Caco-2 (cell line): ENCODE data around the gene TSHR. TPM values are rescaled to one million over a fixed set of nuclear protein-coding genes. Genes with fewer than 3 reads are reported as not detected.
"Not testable (repeated sequence)": the region's sequence is repeated elsewhere in the genome, so short reads cannot be mapped to it uniquely, and the experiment has no call there.

Experiments used
- BruUV-seq: library from RNA; stranded (reverse); fragments of 400-500 nt; replicated peaks from 2 replicates; lab custom pipeline; 2021; lab: Mats Ljungman, UMichigan
- CTCF ChIA-PET: fragments of 300-600 bp; sonication (Branson Sonifier 250); formaldehyde crosslinking; loops from one replicate; lab custom pipeline; 2022; ENCODE audit warnings: antibody characterized with exemption; lab: Charles Lee
- POLR2A ChIA-PET: fragments of 300-600 bp; sonication (Branson Sonifier 250); formaldehyde crosslinking; loops from one replicate; lab custom pipeline; 2022; ENCODE audit warnings: antibody characterized with exemption; lab: Charles Lee
- DNase-seq, 2 experiments: peaks; one replicate each; pipeline versions ENCODE4 v3.0.0 to v3.0.0-alpha.2; 2020 to 2022
- H3K27me3 ChIP-seq: replicated peaks from 2 replicates; pipeline ENCODE4 v1.6.0; 2011; ENCODE audit warnings: low read length; ENCODE audit not compliant: control insufficient read depth, insufficient read depth
- H3K36me3 ChIP-seq: 2 replicates; pipeline ENCODE4 v1.5.1; 2011; ENCODE audit warnings: low read length; ENCODE audit not compliant: control insufficient read depth, insufficient read depth
- H3K4me1 ChIP-seq: fragments of 250-450 bp; sonication (Bioruptor Pico); 2 replicates; pipeline ENCODE4 v1.5.1; 2020; ENCODE audit warnings: mild to moderate bottlenecking
- H3K4me3 ChIP-seq: 2 replicates; pipeline ENCODE4 v1.5.1; 2011; ENCODE audit warnings: low read depth, mild to moderate bottlenecking, control low read depth, low read length
- H3K9me3 ChIP-seq: fragments of 250-450 bp; sonication (Bioruptor Pico); 2 replicates; pipeline ENCODE4 v1.5.1; 2020; ENCODE audit warnings: mild to moderate bottlenecking, moderate library complexity
- H3K27ac Mint-ChIP-seq: one replicate; pipeline ENCODE4 v1.8.0; 2022; ENCODE audit warnings: mixed read lengths; ENCODE audit not compliant: unreplicated experiment
- H3K27me3 Mint-ChIP-seq: one replicate; pipeline ENCODE4 v1.8.0; 2022; ENCODE audit warnings: mixed read lengths; ENCODE audit not compliant: insufficient read depth, unreplicated experiment
- H3K36me3 Mint-ChIP-seq: one replicate; pipeline ENCODE4 v1.8.0; 2022; ENCODE audit warnings: mild to moderate bottlenecking, mixed read lengths; ENCODE audit not compliant: insufficient read depth, unreplicated experiment
- H3K4me1 Mint-ChIP-seq: one replicate; pipeline ENCODE4 v1.8.0; 2022; ENCODE audit warnings: low read depth, mixed read lengths; ENCODE audit not compliant: unreplicated experiment
- H3K4me3 Mint-ChIP-seq: one replicate; pipeline ENCODE4 v1.8.0; 2022; ENCODE audit warnings: mild to moderate bottlenecking, moderate library complexity, mixed read lengths; ENCODE audit not compliant: unreplicated experiment
- H3K9me3 Mint-ChIP-seq: one replicate; pipeline ENCODE4 v1.8.0; 2022; ENCODE audit warnings: mixed read lengths; ENCODE audit not compliant: unreplicated experiment
- intact Hi-C: fragments of 100-400 bp; cut with micrococcal nuclease; formaldehyde crosslinking; loops from one replicate; pipeline ENCODE4 v1.10.0; 2022; ENCODE audit not compliant: unreplicated experiment
- total RNA-seq: library from RNA; stranded (reverse); gene quantifications from 2 replicates; pipeline ENCODE4 v1.2.3, GENCODE V29; 2022
- TF ChIP-seq, protein P1 (sequence below), 2 experiments: fragments of 200-600 bp in 1 of 2; IDR thresholded peaks; 1 replicate in 1 of 2; 2 replicates in 1 of 2; pipeline versions ENCODE4 v1.5.1 to v1.8.0; 2011 to 2022; ENCODE audit warnings: antibody characterized with exemption in 1 of 2, control low read depth in 1 of 2, inconsistent platforms in 1 of 2, low read depth in 1 of 2, low read length in 1 of 2, mild to moderate bottlenecking in 1 of 2, moderate library complexity in 1 of 2; ENCODE audit not compliant: insufficient read depth in 1 of 2, severe bottlenecking in 1 of 2, unreplicated experiment in 1 of 2

The TSHR gene
- total RNA-seq, 1 experiment from 2014 or later, result not detected

GRCh38 chr14:80948291-80948690, 7.1 kb upstream of the TSHR start:
- DNase-seq, result no peak
- H3K9me3 Mint-ChIP-seq, result no peaks in the 10 kb centered on the region
- no peak overlapping the region for H3K27ac Mint-ChIP-seq
- H3K27me3 ChIP-seq, result no peaks in the 10 kb centered on the region
- H3K4me3 ChIP-seq, result no peak overlapping the region
- no peaks in the 10 kb centered on the region for H3K4me1 ChIP-seq
- no peaks in the 10 kb centered on the region for H3K9me3 ChIP-seq
- CTCF ChIA-PET, result no interaction called here
- TF ChIP-seq, protein P1, sequence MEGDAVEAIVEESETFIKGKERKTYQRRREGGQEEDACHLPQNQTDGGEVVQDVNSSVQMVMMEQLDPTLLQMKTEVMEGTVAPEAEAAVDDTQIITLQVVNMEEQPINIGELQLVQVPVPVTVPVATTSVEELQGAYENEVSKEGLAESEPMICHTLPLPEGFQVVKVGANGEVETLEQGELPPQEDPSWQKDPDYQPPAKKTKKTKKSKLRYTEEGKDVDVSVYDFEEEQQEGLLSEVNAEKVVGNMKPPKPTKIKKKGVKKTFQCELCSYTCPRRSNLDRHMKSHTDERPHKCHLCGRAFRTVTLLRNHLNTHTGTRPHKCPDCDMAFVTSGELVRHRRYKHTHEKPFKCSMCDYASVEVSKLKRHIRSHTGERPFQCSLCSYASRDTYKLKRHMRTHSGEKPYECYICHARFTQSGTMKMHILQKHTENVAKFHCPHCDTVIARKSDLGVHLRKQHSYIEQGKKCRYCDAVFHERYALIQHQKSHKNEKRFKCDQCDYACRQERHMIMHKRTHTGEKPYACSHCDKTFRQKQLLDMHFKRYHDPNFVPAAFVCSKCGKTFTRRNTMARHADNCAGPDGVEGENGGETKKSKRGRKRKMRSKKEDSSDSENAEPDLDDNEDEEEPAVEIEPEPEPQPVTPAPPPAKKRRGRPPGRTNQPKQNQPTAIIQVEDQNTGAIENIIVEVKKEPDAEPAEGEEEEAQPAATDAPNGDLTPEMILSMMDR (IDR thresholded peaks at IDR 0.05; ENCODE audit: insufficient read depth in 1 of 2, low read depth in 1 of 2, low read length in 1 of 2, severe bottlenecking in 1 of 2, unreplicated experiment in 1 of 2), result no peak
- H3K27me3 Mint-ChIP-seq, result peaks cover 22% of the 10 kb centered on the region
- no TSS peak for BruUV-seq
- no peak overlapping the region for H3K4me3 Mint-ChIP-seq
- no peaks in the 10 kb centered on the region for H3K36me3 ChIP-seq
- no peaks in the 10 kb centered on the region for H3K36me3 Mint-ChIP-seq
- intact Hi-C loops, result no loop called here
- POLR2A ChIA-PET, result no interaction called here
- H3K4me1 Mint-ChIP-seq, result no peaks in the 10 kb centered on the region

GRCh38 chr14:80951491-80951890, 3.9 kb upstream of the TSHR start:
- BruUV-seq, result no TSS peak
- H3K4me3 Mint-ChIP-seq, result no peak overlapping the region
- peaks cover 25% of the 10 kb centered on the region for H3K27me3 Mint-ChIP-seq

DNA sequence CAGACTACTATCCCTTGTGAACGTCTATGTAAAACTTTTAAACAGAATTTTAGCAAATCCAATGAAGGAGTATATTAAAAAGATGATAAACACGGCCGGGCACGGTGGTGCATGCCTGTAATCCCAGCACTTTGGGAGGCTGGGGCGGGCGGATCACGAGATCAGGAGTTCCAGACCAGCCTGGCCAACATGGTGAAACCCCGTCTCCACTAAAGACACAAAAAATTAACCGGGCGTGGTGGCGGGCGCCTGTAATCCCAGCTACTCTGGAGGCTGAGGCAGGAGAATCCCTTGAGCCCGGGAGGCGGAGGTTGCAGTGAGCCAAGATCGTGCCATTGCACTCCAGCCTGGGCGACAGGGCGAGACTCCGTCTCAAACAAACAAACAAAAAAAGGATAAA, 2.2 kb upstream of the TSHR start:
- H3K4me1 Mint-ChIP-seq, H3K9me3 ChIP-seq, H3K4me3 Mint-ChIP-seq, H3K27me3 ChIP-seq, H3K36me3 ChIP-seq, H3K36me3 Mint-ChIP-seq, BruUV-seq, H3K27ac Mint-ChIP-seq, POLR2A ChIA-PET, DNase-seq, H3K4me1 ChIP-seq, H3K9me3 Mint-ChIP-seq, CTCF ChIA-PET, H3K4me3 ChIP-seq: not testable (repeated sequence)
- peaks cover 34% of the 10 kb centered on the region for H3K27me3 Mint-ChIP-seq
- intact Hi-C loops, result loop anchor here (10.0 kb wide), 1 partner anchor 512 kb away; no protein-coding TSS in a partner anchor

More at GRCh38 chr14:80951491-80951890, 3.9 kb upstream of the TSHR start:
- no peaks in the 10 kb centered on the region for H3K36me3 ChIP-seq
- Mint-ChIP-seq H3K4me1 (no peaks in the 10 kb centered on the region), H3K27ac (no peak overlapping the region), H3K9me3 (no peaks in the 10 kb centered on the region), H3K36me3 (peaks cover 5% of the 10 kb centered on the region)
- H3K4me1 ChIP-seq, result 0 out of 2 replicates have a peak, but pooled peaks cover 4% of the 10 kb centered on the region
- ChIA-PET POLR2A (no interaction called here), CTCF (no interaction called here)
- peaks cover 4% of the 10 kb centered on the region for H3K27me3 ChIP-seq
- H3K9me3 ChIP-seq, result no peaks in the 10 kb centered on the region
- no peak overlapping the region for H3K4me3 ChIP-seq
- DNase-seq, result no peak
- TF ChIP-seq, protein P1 (IDR thresholded peaks at IDR 0.05; ENCODE audit: insufficient read depth in 1 of 2, low read depth in 1 of 2, low read length in 1 of 2, severe bottlenecking in 1 of 2, unreplicated experiment in 1 of 2), result no peak
- intact Hi-C loops, result loop anchor here (10.0 kb wide), 1 partner anchor 513 kb away; no protein-coding TSS in a partner anchor
